Stimulated activated CD4-positive, alpha-beta T cell treated with anti-CD3 and anti-CD28 coated beads, Interleukin-15, amount 100 ng/mL, for 24 hours (primary cell): ENCODE results near the gene DAPK1.
A peak's percentile ranks its signal among the peaks of the same experiment; 100 is the strongest.
"Not testable (repeated sequence)": the region's sequence is repeated elsewhere in the genome, so short reads cannot be mapped to it uniquely, and the experiment has no call there.

ENCODE experiments used
- DNase-seq: peaks from one replicate; pipeline ENCODE4 v3.0.0-alpha.2; 2020

The DAPK1 gene

GRCh38 chr9:87498811-87499360 is 1.2 kb downstream of the DAPK1 start:
- peak; percentile 23 for DNase-seq

- no peak for DNase-seq
Measured at GRCh38 chr9:87499424-87500017, 1.9 kb downstream of the DAPK1 start.

GRCh38 chr9:87500491-87501270 is 3.0 kb downstream of the DAPK1 start:
- DNase-seq: peak; percentile 38

- DNase-seq: not testable (repeated sequence)
Measured at GRCh38 chr9:87501271-87501656, 3.6 kb downstream of the DAPK1 start.

- DNase-seq: no peak
Measured at GRCh38 chr9:87501806-87502205, 4.1 kb downstream of the DAPK1 start.

- no peak for DNase-seq
Measured at GRCh38 chr9:87502391-87503221, 4.9 kb downstream of the DAPK1 start.

- no peak for DNase-seq
Measured at GRCh38 chr9:87503430-87503829, 5.8 kb downstream of the DAPK1 start.

- DNase-seq: no peak
Measured at GRCh38 chr9:87503927-87504326, 6.3 kb downstream of the DAPK1 start.

- no peak for DNase-seq
Measured at GRCh38 chr9:87504938-87505337, 7.3 kb downstream of the DAPK1 start.

GRCh38 chr9:87505869-87506678 is 8.4 kb downstream of the DAPK1 start:
- no peak for DNase-seq

GRCh38 chr9:87507576-87507975 is 9.9 kb downstream of the DAPK1 start:
- DNase-seq: no peak

GRCh38 chr9:87510252-87510683 is 12.6 kb downstream of the DAPK1 start:
- DNase-seq: no peak

GRCh38 chr9:87512311-87512710 is 14.6 kb downstream of the DAPK1 start:
- DNase-seq: no peak

GRCh38 chr9:87513161-87513560 is 15.5 kb downstream of the DAPK1 start:
- DNase-seq: no peak

- DNase-seq: no peak
Measured at GRCh38 chr9:87513880-87514535, 16.3 kb downstream of the DAPK1 start.

GRCh38 chr9:87515006-87515405 is 17.3 kb downstream of the DAPK1 start:
- no peak for DNase-seq

GRCh38 chr9:87515588-87516221 is 18.0 kb downstream of the DAPK1 start:
- no peak for DNase-seq

- no peak for DNase-seq
Measured at GRCh38 chr9:87516222-87516925, 18.7 kb downstream of the DAPK1 start.

GRCh38 chr9:87516926-87517290 is 19.2 kb downstream of the DAPK1 start:
- DNase-seq: no peak

- DNase-seq: no peak
Measured at GRCh38 chr9:87517732-87518131, 20.1 kb downstream of the DAPK1 start.
